GM18870 (cell line): Measurements from ENCODE around the gene ZNF512B.
"Not testable (repeated sequence)": the region's sequence is repeated elsewhere in the genome, so short reads cannot be mapped to it uniquely, and the experiment has no call there.

ENCODE experiments used
- ATAC-seq: cut with Tn5 transposase; IDR thresholded peaks from one replicate; pipeline ENCODE4 v1.9.1; 2021; ENCODE audit warnings: moderate library complexity; ENCODE audit not compliant: unreplicated experiment

The ZNF512B gene

GRCh38 chr20:63978319-63979228 lies 8.8 kb upstream of the ZNF512B start:
- no peak for ATAC-seq

GRCh38 chr20:63977739-63978276 lies 8.1 kb upstream of the ZNF512B start:
- ATAC-seq = no peak

- ATAC-seq = no peak
Measured at GRCh38 chr20:63976980-63977738, 7.4 kb upstream of the ZNF512B start.

GRCh38 chr20:63976511-63976910 lies 6.8 kb upstream of the ZNF512B start:
- not testable (repeated sequence) for ATAC-seq

- ATAC-seq = no peak
Measured at GRCh38 chr20:63974402-63975200, 4.9 kb upstream of the ZNF512B start.

- ATAC-seq = no peak
Measured at GRCh38 chr20:63973636-63974401, 4.1 kb upstream of the ZNF512B start.

- no peak for ATAC-seq
Measured at GRCh38 chr20:63973160-63973479, 3.4 kb upstream of the ZNF512B start.

- ATAC-seq = no peak
Measured at GRCh38 chr20:63972312-63973159, 2.8 kb upstream of the ZNF512B start.

- ATAC-seq = not testable (repeated sequence)
Measured at GRCh38 chr20:63971960-63972311, 2.2 kb upstream of the ZNF512B start.

GRCh38 chr20:63970714-63971431 lies 1.1 kb upstream of the ZNF512B start:
- ATAC-seq = no peak

GRCh38 chr20:63968928-63969760 lies 586 bp downstream of the ZNF512B start:
- no peak for ATAC-seq

- ATAC-seq = no peak
Measured at GRCh38 chr20:63968136-63968927, 1.4 kb downstream of the ZNF512B start.

- ATAC-seq = no peak
Measured at GRCh38 chr20:63967330-63968135, 2.2 kb downstream of the ZNF512B start.

- ATAC-seq = no peak
Measured at GRCh38 chr20:63966944-63967322, 2.8 kb downstream of the ZNF512B start.

- no peak for ATAC-seq
Measured at GRCh38 chr20:63966172-63966943, 3.4 kb downstream of the ZNF512B start.

GRCh38 chr20:63964412-63964811 lies 5.3 kb downstream of the ZNF512B start:
- ATAC-seq = no peak
